GM21515 (cell line): ENCODE data around the gene DCST2.
A peak's percentile ranks its signal among the peaks of the same experiment; 100 is the strongest.
"Not testable (repeated sequence)": the region's sequence is repeated elsewhere in the genome, so short reads cannot be mapped to it uniquely, and the experiment has no call there.

ENCODE experiments used
- ATAC-seq: cut with Tn5 transposase; IDR thresholded peaks from one replicate; pipeline ENCODE4 v1.9.1; 2021; ENCODE audit not compliant: unreplicated experiment

Gene DCST2

GRCh38 chr1:154982341-154982740, 51.2 kb downstream of the DCST2 start:
- no peak for ATAC-seq

GRCh38 chr1:154978360-154978759, 55.2 kb downstream of the DCST2 start:
- no peak for ATAC-seq

- ATAC-seq, result not testable (repeated sequence)
Measured at GRCh38 chr1:154977762-154978161, 55.8 kb downstream of the DCST2 start.

- ATAC-seq, result no peak
Measured at GRCh38 chr1:154975409-154976059, 58.0 kb downstream of the DCST2 start.

GRCh38 chr1:154974808-154975408, 58.7 kb downstream of the DCST2 start:
- ATAC-seq, result peak; percentile 38

- peak; percentile 72 for ATAC-seq
Measured at GRCh38 chr1:154974102-154974807, 59.3 kb downstream of the DCST2 start, which contains the start of gene CKS1B. CKS1B (plus strand) TSS chr1:154974681; CDS start chr1:154974746, 65 bp downstream.

GRCh38 chr1:154973344-154974101, 60.1 kb downstream of the DCST2 start:
- no peak for ATAC-seq

GRCh38 chr1:154972517-154973343, 60.9 kb downstream of the DCST2 start:
- ATAC-seq, result no peak

GRCh38 chr1:154972213-154972516, 61.4 kb downstream of the DCST2 start:
- no peak for ATAC-seq

- no peak for ATAC-seq
Measured at GRCh38 chr1:154971341-154971998, 62.1 kb downstream of the DCST2 start.

GRCh38 chr1:154970631-154971340, 62.8 kb downstream of the DCST2 start, which contains the start of gene SHC1:
SHC1 (minus strand) TSS chr1:154970747; CDS start chr1:154970526, 221 bp downstream.
- no peak for ATAC-seq

- no peak for ATAC-seq
Measured at GRCh38 chr1:154969860-154970452, 63.6 kb downstream of the DCST2 start.

- no peak for ATAC-seq
Measured at GRCh38 chr1:154969246-154969645, 64.3 kb downstream of the DCST2 start.

- ATAC-seq, result no peak
Measured at GRCh38 chr1:154968731-154969130, 64.8 kb downstream of the DCST2 start.
